Adipose tissue (tissue), 3 donors: ENCODE measurements around the gene ATP7A. TPM values are rescaled to one million over a fixed set of nuclear protein-coding genes. Genes with fewer than 3 reads are reported as not detected.
"Not testable (repeated sequence)": the region's sequence is repeated elsewhere in the genome, so short reads cannot be mapped to it uniquely, and the experiment has no call there.

Experiments
- H3K27ac ChIP-seq: one replicate; pipeline ENCODE4 v1.5.1; 2013; ENCODE audit warnings: low read depth, low read length
- WGBS, 3 donors: extraction: QIAGEN DNeasy Blood & Tissue Kit; methylation state at CpG; one replicate each; pipeline ENCODE4 v1.1.7; 2013; 5-methylcytosine and 5-hydroxymethylcytosine counted together
- polyA plus RNA-seq, 3 donors: library from polyadenylated mRNA; stranded (reverse); fragments of 200-250 nt; gene quantifications; one replicate each; pipeline ENCODE4 v1.2.3, GENCODE V29; 2013
- donor health status: healthy with polysubstance abuse.
- donor health status: Bipolar disorder and iron deficiency.
- donor health status: healthy.

ATP7A gene
- polyA plus RNA-seq, 3 donors, result 1.4 to 2.5 (median 1.5) TPM

DNA sequence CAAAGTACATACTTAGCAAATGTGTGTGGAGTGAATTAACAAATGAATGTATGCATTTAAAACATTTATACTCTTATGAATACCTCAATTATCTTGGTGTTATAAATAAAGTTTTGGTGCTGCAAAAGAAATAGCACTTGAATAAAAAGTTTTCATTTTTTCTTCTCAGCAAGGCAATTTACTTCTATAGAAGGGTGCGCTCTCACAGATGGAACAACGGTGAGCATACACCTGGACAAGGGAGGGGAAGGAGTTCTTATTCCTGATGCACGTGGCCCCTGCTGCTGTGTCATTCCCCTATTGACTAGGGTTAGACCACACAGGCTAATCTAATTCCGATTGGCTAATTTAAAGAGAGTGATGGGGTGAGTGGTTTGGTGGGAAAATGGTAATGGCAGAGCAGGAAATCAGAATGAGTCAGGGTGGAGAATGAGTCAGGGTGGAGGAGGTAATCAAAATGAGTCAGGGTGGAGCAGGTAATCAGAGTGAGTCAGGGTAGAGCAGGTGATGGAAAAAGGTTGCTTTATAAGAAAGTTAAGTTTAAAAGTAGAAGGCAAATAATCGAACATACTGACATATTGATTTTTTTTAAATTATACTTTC, 165.4 kb downstream of the ATP7A start:
- no peak overlapping the region for H3K27ac ChIP-seq
- WGBS, 3 donors, result 81 to 90% (median 83%) methylated on average over 5 of the region's 5 CpGs

DNA sequence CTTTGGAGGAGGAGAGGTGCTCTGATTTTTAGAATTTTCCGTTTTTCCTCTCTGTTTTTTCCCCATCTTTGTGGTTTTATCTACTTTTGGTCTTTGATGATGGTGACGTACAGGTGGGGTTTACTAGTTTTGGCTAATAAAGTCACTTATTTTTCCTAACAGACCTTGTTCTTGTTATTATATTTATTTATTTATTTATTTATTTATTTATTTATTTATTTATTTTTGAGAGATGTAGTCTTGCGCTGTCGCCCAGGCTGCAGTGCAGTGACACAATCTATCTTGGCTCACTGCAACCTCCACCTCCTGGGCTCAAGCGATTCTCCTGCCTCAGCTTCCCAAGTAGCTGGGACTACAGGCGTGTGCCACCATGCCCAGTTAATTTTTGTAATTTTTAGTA, 170.9 kb downstream of the ATP7A start:
- WGBS, 3 donors, result 81 to 94% (median 93%) methylated on average over 6 of the region's 6 CpGs
- H3K27ac ChIP-seq, result not testable (repeated sequence)

DNA sequence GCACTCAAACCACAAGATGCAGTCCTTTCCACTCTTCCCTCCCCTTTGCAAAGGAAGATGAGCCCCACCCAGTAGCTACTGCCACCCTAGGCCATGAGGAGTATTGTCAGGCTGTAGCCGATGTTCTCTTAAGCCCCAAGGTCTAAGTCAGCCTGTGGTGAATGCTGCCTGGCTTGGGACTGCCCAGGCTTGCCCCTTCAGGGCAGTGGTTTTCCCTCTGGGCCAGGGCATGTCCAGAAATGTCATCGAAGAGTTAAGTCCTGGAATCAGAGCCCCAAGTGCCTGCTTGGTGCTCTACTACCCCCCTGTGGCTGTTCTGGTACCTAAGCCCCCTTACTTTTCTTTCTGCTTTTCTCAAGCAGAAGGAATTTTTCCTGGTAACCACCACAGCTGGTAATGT, 181.8 kb downstream of the ATP7A start:
- 30 to 33% (median 31%) methylated on average over 2 of the region's 2 CpGs for WGBS, 3 donors
- no peak overlapping the region for H3K27ac ChIP-seq

DNA sequence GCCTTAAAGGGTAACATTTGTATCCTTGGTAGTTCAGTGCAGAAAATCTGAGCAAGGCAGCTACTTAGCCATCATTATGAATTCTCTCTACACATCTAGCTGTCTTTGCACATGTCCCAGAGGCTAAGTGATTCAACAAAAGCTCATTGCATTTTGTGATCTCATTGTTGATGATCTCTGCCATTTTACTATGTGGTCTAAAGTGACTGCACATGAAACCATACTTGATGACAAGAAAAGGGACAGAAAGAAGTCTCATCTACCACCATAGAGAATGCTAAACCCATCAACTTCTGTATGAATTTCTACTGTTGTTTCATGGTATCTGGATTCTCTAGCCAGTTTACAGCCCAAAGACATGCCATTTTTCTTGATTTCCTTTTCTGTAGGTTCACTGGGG, 187.6 kb downstream of the ATP7A start:
- no peak overlapping the region for H3K27ac ChIP-seq

Other genes starting within 250 kb of the ATP7A start
- 10 to 100 TPM in 2 of 3 donors, 1 to 10 TPM in 1; 9.8 to 13.7 (median 12.1) TPM for gene ATRX, start 124.5 kb upstream of the ATP7A start, polyA plus RNA-seq
- 10 to 100 TPM; 10.9 to 21.3 (median 17.8) TPM for gene MAGT1, start 15.3 kb upstream of the ATP7A start, polyA plus RNA-seq
- 100 to 1,000 TPM; 287 to 697 (median 562) TPM for gene COX7B, start 11.2 kb upstream of the ATP7A start, polyA plus RNA-seq
- not detected for gene PGAM4, start 58.9 kb downstream of the ATP7A start, polyA plus RNA-seq
- gene PGK1, start 193.6 kb downstream of the ATP7A start, polyA plus RNA-seq, result 100 to 1,000 TPM in 2 of 3 donors, 10 to 100 TPM in 1; 63.5 to 217 (median 145) TPM
- gene TAF9B, start 229.0 kb downstream of the ATP7A start, polyA plus RNA-seq, result 10 to 100 TPM in 2 of 3 donors, 1 to 10 TPM in 1; 4.7 to 18.8 (median 11.0) TPM